OCI-LY1 (cell line): ENCODE results near the gene THEM4.

ENCODE experiments used
- H2AFZ ChIP-seq: fragments of 200-600 bp; sonication (generic), shearing (Covaris generic); 2 replicates; pipeline ENCODE4 v1.6.0; 2014; ENCODE audit warnings: antibody characterized with exemption, mild to moderate bottlenecking, low read length
- H3F3A ChIP-seq: fragments of 200-600 bp; sonication (generic), shearing (Covaris generic); 2 replicates; pipeline ENCODE4 v1.6.0; 2014; ENCODE audit warnings: mild to moderate bottlenecking, antibody characterized with exemption, low read length, moderate library complexity; ENCODE audit not compliant: insufficient read depth
- H3K27ac ChIP-seq: fragments of 200-600 bp; sonication (generic); 2 replicates; pipeline ENCODE4 v1.5.1; 2014; ENCODE audit warnings: low read length, mixed run types, mild to moderate bottlenecking, low read depth; ENCODE audit not compliant: poor library complexity, severe bottlenecking
- H3K27me3 ChIP-seq: fragments of 200-600 bp; sonication (generic); 2 replicates; pipeline ENCODE4 v1.6.0; 2014; ENCODE audit warnings: antibody characterized with exemption, mild to moderate bottlenecking, low read length, moderate library complexity; ENCODE audit not compliant: insufficient read depth
- H3K36me3 ChIP-seq: fragments of 200-600 bp; sonication (generic); 2 replicates; pipeline ENCODE4 v1.6.1; 2014; ENCODE audit warnings: mild to moderate bottlenecking, antibody characterized with exemption, low read length, moderate library complexity, mixed read lengths; ENCODE audit not compliant: insufficient read depth
- H3K4me1 ChIP-seq: fragments of 200-600 bp; sonication (generic); 2 replicates; pipeline ENCODE4 v1.5.1; 2014; ENCODE audit warnings: mild to moderate bottlenecking, low read length, moderate library complexity; ENCODE audit not compliant: insufficient read depth, severe bottlenecking
- H3K4me2 ChIP-seq: fragments of 200-600 bp; sonication (generic), shearing (Covaris generic); 2 replicates; pipeline ENCODE4 v1.6.1; 2014; ENCODE audit warnings: low read length
- H3K4me3 ChIP-seq: fragments of 200-600 bp; sonication (generic); 2 replicates; pipeline ENCODE4 v1.5.1; 2014; ENCODE audit warnings: low read length, low read depth, mild to moderate bottlenecking, mixed read lengths; ENCODE audit not compliant: poor library complexity, severe bottlenecking
- H3K79me2 ChIP-seq: fragments of 200-600 bp; shearing (Covaris generic); 2 replicates; pipeline ENCODE4 v1.6.1; 2016; ENCODE audit warnings: mixed run types, low read length, mixed read lengths; ENCODE audit not compliant: insufficient read depth
- H3K9ac ChIP-seq: fragments of 200-600 bp; sonication (generic), shearing (Covaris generic); 2 replicates; pipeline ENCODE4 v1.6.1; 2014; ENCODE audit warnings: mild to moderate bottlenecking, low read length, mixed read lengths
- H3K9me2 ChIP-seq: fragments of 200-600 bp; sonication (generic), shearing (Covaris generic); 2 replicates; pipeline ENCODE4 v1.6.1; 2014; ENCODE audit warnings: low read depth, mild to moderate bottlenecking, low read length, mixed read lengths
- H3K9me3 ChIP-seq: fragments of 200-600 bp; shearing (Covaris generic); 2 replicates; pipeline ENCODE4 v1.6.1; 2014; ENCODE audit warnings: low read length, mixed read lengths
- H4K20me1 ChIP-seq: fragments of 200-600 bp; sonication (generic), shearing (Covaris generic); 2 replicates; pipeline ENCODE4 v1.6.0; 2016; ENCODE audit warnings: mild to moderate bottlenecking, low read length; ENCODE audit not compliant: insufficient read depth
- CTCF ChIP-seq: fragments of 200-600 bp; sonication (generic), shearing (Covaris generic); IDR thresholded peaks from 2 replicates; pipeline ENCODE4 v1.5.1; 2017; ENCODE audit warnings: mild to moderate bottlenecking, antibody characterized with exemption, low read length, moderate library complexity, mixed read lengths
- EZH2 ChIP-seq: fragments of 200-600 bp; sonication (generic), shearing (Covaris generic); IDR thresholded peaks from 2 replicates; pipeline ENCODE4 v1.8.0; 2017; ENCODE audit warnings: borderline replicate concordance, mixed run types, mild to moderate bottlenecking, antibody characterized with exemption, low read length, moderate library complexity, mixed read lengths

The THEM4 gene

GRCh38 chr1:151827853-151828252, 81.5 kb downstream of the THEM4 start:
- Histone ChIP-seq H2AFZ (no peak overlapping the region), H3K4me2 (no peak overlapping the region)

DNA sequence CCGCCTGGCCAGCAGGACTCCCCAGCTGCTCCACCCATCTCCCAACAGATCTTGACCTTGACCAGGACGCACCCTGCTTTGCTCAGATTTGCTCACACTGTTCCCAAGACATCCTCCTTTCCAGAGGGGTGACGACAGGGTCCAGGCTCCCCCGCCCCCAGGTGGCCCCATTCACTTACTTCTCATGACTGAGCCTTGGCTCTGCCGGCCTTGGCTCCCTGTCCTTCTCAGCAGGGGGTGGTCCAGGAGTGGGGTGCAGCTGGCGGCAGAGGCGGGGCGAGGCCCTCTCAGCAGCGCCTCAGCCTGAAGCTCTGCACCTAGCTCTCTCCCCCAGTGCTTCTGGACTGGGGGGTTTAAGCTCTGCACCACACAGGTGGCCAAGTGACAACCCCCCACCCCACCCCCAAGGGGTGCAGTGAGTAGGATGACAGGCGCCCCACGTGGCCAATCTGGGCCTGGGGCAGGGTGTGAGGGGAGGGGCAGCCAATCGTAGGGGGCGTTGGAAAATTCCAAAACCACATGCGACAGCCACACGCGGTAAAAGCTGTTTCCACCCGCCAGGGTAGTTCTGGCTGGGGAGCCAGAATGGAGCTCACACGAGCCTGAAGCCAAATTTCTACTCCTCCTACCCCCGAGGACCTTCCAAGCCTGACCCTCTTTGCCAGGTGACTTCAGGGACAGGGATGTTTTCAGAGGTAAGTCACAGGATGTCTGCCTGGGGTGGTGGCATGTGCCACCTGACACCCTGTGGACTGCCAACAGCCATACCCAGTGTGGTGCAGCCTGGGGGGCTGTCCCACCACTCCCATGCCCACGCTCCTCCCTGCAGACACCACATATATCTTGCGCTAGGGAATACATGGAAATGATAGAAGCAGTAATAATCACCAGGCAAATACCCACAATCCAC, 83.3 kb downstream of the THEM4 start:
- no peaks in the 10 kb centered on the region for H3K79me2 ChIP-seq
- TF ChIP-seq EZH2 (no peak), CTCF (no peak)
- H3K27ac ChIP-seq = no peak overlapping the region
- no peaks in the 10 kb centered on the region for H3K36me3 ChIP-seq
- H3K4me2 ChIP-seq = no peak overlapping the region
- no peaks in the 10 kb centered on the region for H3F3A ChIP-seq
- H2AFZ ChIP-seq = no peak overlapping the region
- no peaks in the 10 kb centered on the region for H3K27me3 ChIP-seq
- H3K9me2 ChIP-seq = no peaks in the 10 kb centered on the region
- H3K9me3 ChIP-seq = no peaks in the 10 kb centered on the region
- H3K4me1 ChIP-seq = no peaks in the 10 kb centered on the region
- no peak overlapping the region for H3K9ac ChIP-seq
- no peak overlapping the region for H3K4me3 ChIP-seq
- no peaks in the 10 kb centered on the region for H4K20me1 ChIP-seq

More at GRCh38 chr1:151827853-151828252, 81.5 kb downstream of the THEM4 start:
- no peaks in the 10 kb centered on the region for H3K79me2 ChIP-seq
- H4K20me1 ChIP-seq = no peaks in the 10 kb centered on the region
- no peaks in the 10 kb centered on the region for H3K36me3 ChIP-seq
- H3K4me1 ChIP-seq = no peaks in the 10 kb centered on the region
- H3F3A ChIP-seq = no peaks in the 10 kb centered on the region
- H3K9me2 ChIP-seq = no peaks in the 10 kb centered on the region
- H3K27me3 ChIP-seq = no peaks in the 10 kb centered on the region
- TF ChIP-seq EZH2 (no peak), CTCF (no peak)
- no peak overlapping the region for H3K9ac ChIP-seq
- no peak overlapping the region for H3K27ac ChIP-seq
- H3K9me3 ChIP-seq = no peaks in the 10 kb centered on the region
- H3K4me3 ChIP-seq = no peak overlapping the region

DNA sequence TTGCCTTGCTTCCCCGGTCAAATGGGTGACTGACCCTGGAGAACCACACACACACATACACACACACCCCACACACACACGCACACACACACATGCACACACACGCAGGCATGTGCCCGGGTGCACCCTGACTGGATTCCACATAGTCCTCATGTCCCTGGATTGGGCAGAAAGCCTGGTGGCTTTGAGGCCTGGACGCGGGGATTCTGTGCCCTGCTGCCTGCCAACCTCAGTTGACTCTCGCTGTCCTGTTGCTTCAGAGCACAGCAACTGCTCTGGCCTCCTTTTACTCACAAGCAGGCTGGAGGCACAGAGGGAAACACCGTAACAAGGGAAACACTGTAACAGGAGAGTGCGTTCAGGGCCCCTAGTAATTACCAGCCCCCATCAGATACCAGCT, 84.1 kb downstream of the THEM4 start:
- H3K4me3 ChIP-seq = no peak overlapping the region
- no peaks in the 10 kb centered on the region for H3K9me3 ChIP-seq
- no peak overlapping the region for H3K27ac ChIP-seq
- H3F3A ChIP-seq = no peaks in the 10 kb centered on the region
- H3K9ac ChIP-seq = no peak overlapping the region
- H4K20me1 ChIP-seq = no peaks in the 10 kb centered on the region
- H3K27me3 ChIP-seq = no peaks in the 10 kb centered on the region
- TF ChIP-seq CTCF (no peak), EZH2 (no peak)
- no peak overlapping the region for H2AFZ ChIP-seq
- no peaks in the 10 kb centered on the region for H3K4me1 ChIP-seq
- no peaks in the 10 kb centered on the region for H3K36me3 ChIP-seq
- no peaks in the 10 kb centered on the region for H3K79me2 ChIP-seq
- no peak overlapping the region for H3K4me2 ChIP-seq
- no peaks in the 10 kb centered on the region for H3K9me2 ChIP-seq
